Measurements from ENCODE around the gene CFAP74. TPM values are rescaled to one million over a fixed set of nuclear protein-coding genes. Genes with fewer than 3 reads are reported as not detected.

The CFAP74 gene
- 0.17 TPM for polyA plus RNA-seq (2013, experiment 1 of 4)
- polyA plus RNA-seq (2013, experiment 2 of 4) = 0.16 TPM
- polyA plus RNA-seq (2013, experiment 3 of 4) = not detected
- polyA plus RNA-seq (2013, experiment 4 of 4) = 0.16 TPM

GRCh38 chr1:2003541-2004131, at the start of gene CFAP74:
Gene CFAP74 (minus strand): TSS chr1:2003786. CDS start chr1:1990956, 12,830 bp downstream.
- Histone ChIP-seq H3K9me3 (ENCODE audit: control insufficient read depth, low read length) (no peaks in the 10 kb centered on the region), H3K4me3 (ENCODE audit: insufficient read depth, low read depth, low read length) (peak within 1 kb of the TSS; percentile 26), H3K27ac (ENCODE audit: insufficient read depth, low read depth, low read length, poor library complexity, severe bottlenecking) (no peak within 1 kb of the TSS), H3K4me1 (ENCODE audit: control insufficient read depth, insufficient read depth, low read length) (peaks cover 2% of the 10 kb centered on the region), H3K27me3 (ENCODE audit: control insufficient read depth, insufficient read depth, low read length, poor library complexity, severe bottlenecking) (peaks cover 10% of the 10 kb centered on the region), H3K36me3 (ENCODE audit: control insufficient read depth, insufficient read depth, low read length) (no peaks in the 10 kb centered on the region)
- WGBS, 2 experiments = 6 to 7% methylated on average over 49 of the region's 49 CpGs

GRCh38 chr1:2053217-2053616, 49.6 kb upstream of the CFAP74 start:
- Histone ChIP-seq H3K4me3 (ENCODE audit: insufficient read depth, low read depth, low read length) (no peak overlapping the region), H3K4me1 (ENCODE audit: control insufficient read depth, insufficient read depth, low read length) (no peaks in the 10 kb centered on the region), H3K36me3 (ENCODE audit: control insufficient read depth, insufficient read depth, low read length) (peaks cover 9% of the 10 kb centered on the region), H3K27me3 (ENCODE audit: control insufficient read depth, insufficient read depth, low read length, poor library complexity, severe bottlenecking) (peaks cover 40% of the 10 kb centered on the region), H3K27ac (ENCODE audit: insufficient read depth, low read depth, low read length, poor library complexity, severe bottlenecking) (no peak overlapping the region), H3K9me3 (ENCODE audit: control insufficient read depth, low read length) (no peaks in the 10 kb centered on the region)
- 92 to 93% methylated on average over 17 of the region's 17 CpGs for WGBS, 2 experiments

GRCh38 chr1:2052756-2053155, 49.2 kb upstream of the CFAP74 start:
- Histone ChIP-seq H3K27me3 (ENCODE audit: control insufficient read depth, insufficient read depth, low read length, poor library complexity, severe bottlenecking) (peaks cover 44% of the 10 kb centered on the region), H3K27ac (ENCODE audit: insufficient read depth, low read depth, low read length, poor library complexity, severe bottlenecking) (no peak overlapping the region), H3K9me3 (ENCODE audit: control insufficient read depth, low read length) (no peaks in the 10 kb centered on the region), H3K36me3 (ENCODE audit: control insufficient read depth, insufficient read depth, low read length) (peaks cover 9% of the 10 kb centered on the region), H3K4me1 (ENCODE audit: control insufficient read depth, insufficient read depth, low read length) (no peaks in the 10 kb centered on the region), H3K4me3 (ENCODE audit: insufficient read depth, low read depth, low read length) (no peak overlapping the region)
- WGBS, 2 experiments = 94% methylated on average over 10 of the region's 10 CpGs

- Histone ChIP-seq H3K9me3 (ENCODE audit: control insufficient read depth, low read length) (no peaks in the 10 kb centered on the region), H3K27me3 (ENCODE audit: control insufficient read depth, insufficient read depth, low read length, poor library complexity, severe bottlenecking) (peaks cover 50% of the 10 kb centered on the region), H3K4me1 (ENCODE audit: control insufficient read depth, insufficient read depth, low read length) (peaks cover 4% of the 10 kb centered on the region), H3K4me3 (ENCODE audit: insufficient read depth, low read depth, low read length) (no peak overlapping the region), H3K27ac (ENCODE audit: insufficient read depth, low read depth, low read length, poor library complexity, severe bottlenecking) (no peak overlapping the region), H3K36me3 (ENCODE audit: control insufficient read depth, insufficient read depth, low read length) (peaks cover 9% of the 10 kb centered on the region)
- WGBS, 2 experiments = 79 to 80% methylated on average over 16 of the region's 16 CpGs
These were observed 48.6 kb upstream of the CFAP74 start for GRCh38 chr1:2052054-2052679.

- H3K27me3 ChIP-seq (ENCODE audit: control insufficient read depth, insufficient read depth, low read length, poor library complexity, severe bottlenecking) = peaks cover 55% of the 10 kb centered on the region
- peaks cover 12% of the 10 kb centered on the region for H3K4me1 ChIP-seq (ENCODE audit: control insufficient read depth, insufficient read depth, low read length)
- no peak overlapping the region for H3K27ac ChIP-seq (ENCODE audit: insufficient read depth, low read depth, low read length, poor library complexity, severe bottlenecking)
- peaks cover 5% of the 10 kb centered on the region for H3K36me3 ChIP-seq (ENCODE audit: control insufficient read depth, insufficient read depth, low read length)
- H3K4me3 ChIP-seq (ENCODE audit: insufficient read depth, low read depth, low read length) = peak overlapping the region; percentile 61
- no peaks in the 10 kb centered on the region for H3K9me3 ChIP-seq (ENCODE audit: control insufficient read depth, low read length)
- 6 to 7% methylated on average over 84 of the region's 84 CpGs for WGBS, 2 experiments
These were observed 47.5 kb upstream of the CFAP74 start for GRCh38 chr1:2050793-2051682.

- Histone ChIP-seq H3K36me3 (ENCODE audit: control insufficient read depth, insufficient read depth, low read length) (no peaks in the 10 kb centered on the region), H3K4me3 (ENCODE audit: insufficient read depth, low read depth, low read length) (peak overlapping the region; percentile 61), H3K27ac (ENCODE audit: insufficient read depth, low read depth, low read length, poor library complexity, severe bottlenecking) (no peak overlapping the region), H3K4me1 (ENCODE audit: control insufficient read depth, insufficient read depth, low read length) (peaks cover 12% of the 10 kb centered on the region), H3K27me3 (ENCODE audit: control insufficient read depth, insufficient read depth, low read length, poor library complexity, severe bottlenecking) (peaks cover 59% of the 10 kb centered on the region), H3K9me3 (ENCODE audit: control insufficient read depth, low read length) (no peaks in the 10 kb centered on the region)
- 0 to 1% methylated on average over 51 of the region's 51 CpGs for WGBS, 2 experiments
These were observed 46.8 kb upstream of the CFAP74 start for GRCh38 chr1:2050461-2050792.

- 0 to 1% methylated on average over 83 of the region's 83 CpGs for WGBS, 2 experiments
- Histone ChIP-seq H3K27ac (ENCODE audit: insufficient read depth, low read depth, low read length, poor library complexity, severe bottlenecking) (peak within 1 kb of the TSS; percentile 67), H3K4me1 (ENCODE audit: control insufficient read depth, insufficient read depth, low read length) (peaks cover 12% of the 10 kb centered on the region), H3K27me3 (ENCODE audit: control insufficient read depth, insufficient read depth, low read length, poor library complexity, severe bottlenecking) (peaks cover 64% of the 10 kb centered on the region), H3K36me3 (ENCODE audit: control insufficient read depth, insufficient read depth, low read length) (no peaks in the 10 kb centered on the region), H3K9me3 (ENCODE audit: control insufficient read depth, low read length) (no peaks in the 10 kb centered on the region), H3K4me3 (ENCODE audit: insufficient read depth, low read depth, low read length) (peak within 1 kb of the TSS; percentile 61)
These were observed 46.3 kb upstream of the CFAP74 start, which contains the start of gene PRKCZ for GRCh38 chr1:2049718-2050431. Gene PRKCZ (plus strand): TSS chr1:2050411. CDS start chr1:2050631, 220 bp downstream.

GRCh38 chr1:2049225-2049717, 45.7 kb upstream of the CFAP74 start:
- Histone ChIP-seq H3K4me3 (ENCODE audit: insufficient read depth, low read depth, low read length) (peak overlapping the region; percentile 61), H3K27ac (ENCODE audit: insufficient read depth, low read depth, low read length, poor library complexity, severe bottlenecking) (no peak overlapping the region), H3K9me3 (ENCODE audit: control insufficient read depth, low read length) (no peaks in the 10 kb centered on the region), H3K4me1 (ENCODE audit: control insufficient read depth, insufficient read depth, low read length) (peaks cover 12% of the 10 kb centered on the region), H3K36me3 (ENCODE audit: control insufficient read depth, insufficient read depth, low read length) (no peaks in the 10 kb centered on the region), H3K27me3 (ENCODE audit: control insufficient read depth, insufficient read depth, low read length, poor library complexity, severe bottlenecking) (peaks cover 68% of the 10 kb centered on the region)
- WGBS, 2 experiments = 22 to 26% methylated on average over 14 of the region's 14 CpGs

- Histone ChIP-seq H3K4me3 (ENCODE audit: insufficient read depth, low read depth, low read length) (no peak overlapping the region), H3K36me3 (ENCODE audit: control insufficient read depth, insufficient read depth, low read length) (no peaks in the 10 kb centered on the region), H3K27ac (ENCODE audit: insufficient read depth, low read depth, low read length, poor library complexity, severe bottlenecking) (no peak overlapping the region), H3K27me3 (ENCODE audit: control insufficient read depth, insufficient read depth, low read length, poor library complexity, severe bottlenecking) (peaks cover 74% of the 10 kb centered on the region), H3K9me3 (ENCODE audit: control insufficient read depth, low read length) (no peaks in the 10 kb centered on the region), H3K4me1 (ENCODE audit: control insufficient read depth, insufficient read depth, low read length) (peaks cover 12% of the 10 kb centered on the region)
- 73 to 74% methylated on average over 25 of the region's 25 CpGs for WGBS, 2 experiments
These were observed 44.5 kb upstream of the CFAP74 start for GRCh38 chr1:2047749-2048729.

All from ectodermal cell (in vitro differentiated cells).